GM18858 (cell line): Measurements from ENCODE around the gene RNF212.

Source experiments
- ATAC-seq: cut with Tn5 transposase; IDR thresholded peaks from one replicate; pipeline ENCODE4 v1.9.1; 2021; ENCODE audit not compliant: unreplicated experiment

Gene RNF212

GRCh38 chr4:1022051-1022738 lies 91.2 kb downstream of the RNF212 start:
- ATAC-seq = no peak
